Heart left ventricle (tissue), 16 donors: ENCODE data around the gene CDCA3. TPM values are rescaled to one million over a fixed set of nuclear protein-coding genes. Genes with fewer than 3 reads are reported as not detected.

Source experiments
- ATAC-seq, 4 donors: fragments of 200-7000 bp; cut with Tn5 transposase; one replicate each; pipeline ENCODE4 v1.9.1; 2020 to 2022; ENCODE audit warnings: moderate library complexity in 4 of 4, mild to moderate bottlenecking in 3 of 4, moderate number of reproducible peaks in 1 of 4
- DNase-seq, 5 donors: peaks; one replicate each; pipeline ENCODE4 v3.0.0-alpha.2; 2020
- H3K27ac ChIP-seq, 12 donors: fragments of 200-600 bp; sonication (generic) in 4 of 12; one replicate each; pipeline versions ENCODE4 v1.5.0 to v1.8.0; 2016 to 2022; ENCODE audit warnings: mild to moderate bottlenecking in 2 of 12
- H3K27me3 ChIP-seq, 9 donors: fragments of 200-600 bp; sonication (generic) in 2 of 9; one replicate each; pipeline versions ENCODE4 v1.5.1 to v1.8.0; 2016 to 2022; ENCODE audit warnings: mild to moderate bottlenecking in 3 of 9
- H3K36me3 ChIP-seq, 9 donors: fragments of 200-600 bp; sonication (generic) in 2 of 9; one replicate each; pipeline versions ENCODE4 v1.5.0 to v1.8.0; 2018 to 2022; ENCODE audit warnings: mild to moderate bottlenecking in 2 of 9
- H3K4me1 ChIP-seq, 12 donors: fragments of 200-600 bp; sonication (generic) in 4 of 12; one replicate each; pipeline versions ENCODE4 v1.5.0 to v1.8.0; 2016 to 2022; ENCODE audit warnings: mild to moderate bottlenecking in 3 of 12
- H3K4me3 ChIP-seq, 12 donors: fragments of 200-600 bp; sonication (generic) in 4 of 12; one replicate each; pipeline versions ENCODE4 v1.5.0 to v1.8.0; 2017 to 2022; ENCODE audit warnings: mild to moderate bottlenecking in 9 of 12, moderate library complexity in 4 of 12
- H3K9me3 ChIP-seq, 12 donors: fragments of 200-600 bp; sonication (generic) in 4 of 12; one replicate each; pipeline versions ENCODE4 v1.5.0 to v1.8.0; 2016 to 2022; ENCODE audit warnings: mild to moderate bottlenecking in 1 of 12
- POLR2A ChIP-seq, 2 donors: fragments of 450-650 bp; IDR thresholded peaks; one replicate each; pipeline ENCODE4 v1.6.1; 2017; ENCODE audit warnings: antibody characterized with exemption in 2 of 2, mild to moderate bottlenecking in 2 of 2, moderate library complexity in 2 of 2
- WGBS, 4 donors: extraction: QIAGEN DNeasy Blood & Tissue Kit in 2 of 4; methylation state at CpG; one replicate each; pipeline versions ENCODE4 v1.1.5 to v1.1.7; 2013 to 2018; 5-methylcytosine and 5-hydroxymethylcytosine counted together
- intact Hi-C, 10 donors: fragments of 100-400 bp; cut with DNase I; formaldehyde crosslinking; loops; one replicate each; pipeline versions ENCODE4 v1.11.1 to v1.14.2; 2022
- polyA plus RNA-seq, 2 donors: library from polyadenylated mRNA; stranded (reverse); fragments of 200-250 nt; gene quantifications; one replicate each; pipeline ENCODE4 v1.2.3, GENCODE V29; 2013
- total RNA-seq, 9 donors: library from RNA; depleted of rRNA in 2 of 9; stranded (reverse); fragments of >200 nt in 2 of 9; fragmentation: NEBNext Ultra II Directional in 3 of 9; extraction: Animal tissue kit (Norgen Biotek cat#: 25700) in 3 of 9; gene quantifications; one replicate each; pipeline versions ENCODE4 v1.1.0 to v1.2.4, GENCODE V29; 2016 to 2023
- TF ChIP-seq, protein P1 (sequence below), 12 donors: fragments of 200-600 bp; sonication (generic) in 4 of 12; IDR thresholded peaks; one replicate each; pipeline versions ENCODE4 v1.5.0 to v1.8.0; 2018 to 2022; ENCODE audit warnings: antibody characterized with exemption in 12 of 12, mild to moderate bottlenecking in 5 of 12
- donor health status: ischemic (EF 13 %, LVEDD 7.1; RV severe dilation, severe dysfunction).
- donor health status: healthy with polysubstance abuse.
- donor health status: DM: no; HTN: yes; CAD: no.
- donor health status: DM: no; HTN: no; CAD: no.
- donor health status: ischemic (EF 25% LVEDD 6.9; RV normal size, moderate dysfunction).
- donor health status: ischemic (EF 25% LVEDD 5.7; RV mildly dilated, moderate dysfunction).
- donor health status: healthy.
- donor health status: DM: yes; HTN: yes; CAD: no.
- donor health status: ischemic (EF 35%, LVEDD 5.7; RV mildly dilated, moderate dysfunction).
- donor health status: nonischemic (EF 11% LVEDD 7.7; RV severe dilation, severe dysfunction).
- donor health status: DM: yes; HTN: yes; CAD: no.
- donor health status: PGD.
- donor health status: ischemic (EF 29% LVEDD 5.4; RV normal size, mild dysfunction).
- donor health status: nonischemic (EF 23%, LVEDD 6.1; RV moderate dilation, normal function).

Gene CDCA3
- total and polyA plus RNA-seq, 11 donors: 0.42 to 8.3 (median 0.93) TPM; not detected in 1

DNA sequence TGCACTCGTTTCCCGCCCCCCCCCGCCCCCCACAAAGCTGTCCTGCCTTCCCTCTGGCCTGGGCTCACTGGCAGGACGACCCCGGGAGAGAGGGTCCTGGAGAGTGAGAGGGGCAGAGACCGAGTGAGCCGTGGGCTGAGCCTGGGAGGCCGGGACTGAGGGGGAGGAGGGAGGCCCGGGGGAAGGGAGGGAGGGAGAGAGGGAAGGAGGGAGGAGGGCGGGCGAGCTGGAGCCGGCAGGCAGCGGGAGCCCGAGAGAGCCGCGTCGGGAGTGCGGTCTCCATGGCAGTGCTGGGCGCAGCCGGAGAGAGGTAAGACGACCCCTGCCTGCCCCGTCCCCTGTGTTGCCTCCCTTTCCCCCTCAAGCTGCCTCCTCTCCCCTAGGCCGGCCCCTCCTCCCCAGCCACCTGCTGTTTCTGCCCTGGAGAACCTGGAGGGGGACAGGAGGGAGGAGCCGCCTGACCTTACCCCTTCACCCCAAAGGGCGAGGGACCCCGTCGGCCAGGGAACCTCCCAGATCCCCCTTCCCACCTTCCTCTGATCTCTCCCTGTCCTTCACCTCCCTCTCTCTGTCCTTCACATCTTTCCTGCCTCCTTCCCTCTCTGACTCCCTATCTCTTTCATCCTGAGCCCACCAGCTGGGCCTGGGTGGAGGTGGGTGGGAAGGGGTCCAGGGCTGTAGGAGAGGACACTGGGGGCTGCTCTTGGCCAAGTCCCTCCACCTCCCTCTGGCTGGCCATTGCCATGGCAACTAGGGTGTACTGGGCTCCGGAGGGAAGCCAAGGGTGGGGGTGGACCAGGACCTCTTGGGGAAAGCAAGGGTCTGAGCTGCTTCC is 29.3 kb downstream of the CDCA3 start, which contains the start of gene GPR162:
Gene GPR162 (plus strand): TSS at position 231 of the 835 bp plus-strand sequence. CDS start 2,078 bp downstream, outside the sequence.
- Histone ChIP-seq H3K36me3 (peaks cover 0 to 8% (median 0%) of the 10 kb centered on the region in 9 donors), H3K9me3 (no peaks in the 10 kb centered on the region), H3K27me3 (peaks cover 0 to 12% (median 0%) of the 10 kb centered on the region in 9 donors), H3K27ac (peak within 1 kb of the TSS in 11 of 12 donors; percentile 28 to 73 (median 64)), H3K4me1 (peaks cover 0 to 32% (median 19%) of the 10 kb centered on the region in 12 donors), H3K4me3 (peak within 1 kb of the TSS; percentile 34 to 67 (median 58))
- ATAC-seq (peak; percentile 6 to 66 (median 55)), DNase-seq (peak in 4 of 5 donors; percentile 76 to 81 (median 77))
- 1% methylated on average over 22 to 28 of the region's 28 CpGs for WGBS, 4 donors
- intact Hi-C loops: loop anchor here in 3 of 10 donors (5.0 to 10.0 kb wide), 4 partner anchors 47 to 207 kb away; partner anchors contain the start of genes LAG3 (in 1 of the 3) and MLF2 (in 1 of the 3)
- TF ChIP-seq, protein P1, sequence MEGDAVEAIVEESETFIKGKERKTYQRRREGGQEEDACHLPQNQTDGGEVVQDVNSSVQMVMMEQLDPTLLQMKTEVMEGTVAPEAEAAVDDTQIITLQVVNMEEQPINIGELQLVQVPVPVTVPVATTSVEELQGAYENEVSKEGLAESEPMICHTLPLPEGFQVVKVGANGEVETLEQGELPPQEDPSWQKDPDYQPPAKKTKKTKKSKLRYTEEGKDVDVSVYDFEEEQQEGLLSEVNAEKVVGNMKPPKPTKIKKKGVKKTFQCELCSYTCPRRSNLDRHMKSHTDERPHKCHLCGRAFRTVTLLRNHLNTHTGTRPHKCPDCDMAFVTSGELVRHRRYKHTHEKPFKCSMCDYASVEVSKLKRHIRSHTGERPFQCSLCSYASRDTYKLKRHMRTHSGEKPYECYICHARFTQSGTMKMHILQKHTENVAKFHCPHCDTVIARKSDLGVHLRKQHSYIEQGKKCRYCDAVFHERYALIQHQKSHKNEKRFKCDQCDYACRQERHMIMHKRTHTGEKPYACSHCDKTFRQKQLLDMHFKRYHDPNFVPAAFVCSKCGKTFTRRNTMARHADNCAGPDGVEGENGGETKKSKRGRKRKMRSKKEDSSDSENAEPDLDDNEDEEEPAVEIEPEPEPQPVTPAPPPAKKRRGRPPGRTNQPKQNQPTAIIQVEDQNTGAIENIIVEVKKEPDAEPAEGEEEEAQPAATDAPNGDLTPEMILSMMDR (IDR thresholded peaks at IDR 0.05): no peak
- TF ChIP-seq POLR2A (IDR thresholded peaks at IDR 0.05): no peak

DNA sequence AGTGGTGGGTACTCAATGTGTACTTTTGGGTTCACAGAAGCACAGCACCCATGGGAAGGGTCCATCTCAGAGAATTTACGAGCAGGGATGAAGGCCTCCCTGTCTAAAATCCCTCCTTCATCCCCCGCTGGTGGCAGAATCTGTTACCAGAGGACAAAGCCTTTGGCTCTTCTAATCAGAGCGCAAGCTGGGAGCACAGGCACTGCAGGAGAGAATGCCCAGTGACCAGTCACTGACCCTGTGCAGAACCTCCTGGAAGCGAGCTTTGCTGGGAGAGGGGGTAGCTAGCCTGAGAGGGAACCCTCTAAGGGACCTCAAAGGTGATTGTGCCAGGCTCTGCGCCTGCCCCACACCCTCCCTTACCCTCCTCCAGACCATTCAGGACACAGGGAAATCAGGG is 30.9 kb downstream of the CDCA3 start:
- peaks cover 0 to 11% (median 0%) of the 10 kb centered on the region in 9 donors for H3K36me3 ChIP-seq
- no peaks in the 10 kb centered on the region for H3K9me3 ChIP-seq
- no peak overlapping the region for H3K27ac ChIP-seq
- peaks cover 0 to 23% (median 14%) of the 10 kb centered on the region in 12 donors for H3K4me1 ChIP-seq
- H3K4me3 ChIP-seq: no peak overlapping the region
- no peak for ATAC-seq
- no peak for TF ChIP-seq POLR2A (IDR thresholded peaks at IDR 0.05)
- TF ChIP-seq, protein P1 (IDR thresholded peaks at IDR 0.05): no peak
- 80 to 91% (median 90%) methylated on average over 5 of the region's 5 CpGs for WGBS, 4 donors
- DNase-seq: no peak
- peaks cover 0 to 12% (median 0%) of the 10 kb centered on the region in 9 donors for H3K27me3 ChIP-seq
- intact Hi-C loops: loop anchor here in 3 of 10 donors (5.0 to 10.0 kb wide), 4 partner anchors 45 to 205 kb away; partner anchors contain the start of genes LAG3 (in 1 of the 3) and MLF2 (in 1 of the 3)

DNA sequence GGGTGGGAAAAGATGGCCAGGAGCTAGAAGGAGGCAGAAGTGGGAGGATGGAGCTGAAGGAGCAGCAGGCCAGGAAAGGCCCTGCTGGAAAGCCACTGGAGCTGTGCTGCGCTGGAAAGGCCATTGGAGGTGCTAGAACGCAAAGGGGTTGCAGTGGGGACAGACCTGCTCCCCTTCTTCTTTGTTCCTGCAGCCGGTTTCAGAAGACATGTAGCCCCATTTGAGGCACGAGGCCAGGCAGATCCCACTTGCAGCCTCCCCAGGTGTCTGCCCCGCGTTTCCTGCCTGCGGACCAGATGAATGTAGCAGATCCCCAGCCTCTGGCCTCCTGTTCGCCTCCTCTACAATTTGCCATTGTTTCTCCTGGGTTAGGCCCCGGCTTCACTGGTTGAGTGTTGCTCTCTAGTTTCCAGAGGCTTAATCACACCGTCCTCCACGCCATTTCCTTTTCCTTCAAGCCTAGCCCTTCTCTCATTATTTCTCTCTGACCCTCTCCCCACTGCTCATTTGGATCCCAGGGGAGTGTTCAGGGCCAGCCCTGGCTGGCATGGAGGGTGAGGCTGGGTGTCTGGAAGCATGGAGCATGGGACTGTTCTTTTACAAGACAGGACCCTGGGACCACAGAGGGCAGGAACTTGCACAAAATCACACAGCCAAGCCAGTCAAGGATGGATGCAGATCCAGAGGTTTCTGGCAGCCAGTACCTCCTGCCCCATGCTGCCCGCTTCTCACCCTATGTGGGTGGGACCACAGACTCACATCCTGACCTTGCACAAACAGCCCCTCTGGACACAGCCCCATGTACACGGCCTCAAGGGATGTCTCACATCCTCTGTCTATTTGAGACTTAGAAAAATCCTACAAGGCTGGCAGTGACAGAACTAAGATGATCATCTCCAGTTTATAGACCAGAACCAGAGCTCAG is 31.7 kb downstream of the CDCA3 start:
- 76 to 84% (median 82%) methylated on average over 12 to 13 of the region's 13 CpGs for WGBS, 4 donors
- no peak overlapping the region for H3K27ac ChIP-seq
- intact Hi-C loops: loop anchor here in 3 of 10 donors (5.0 to 10.0 kb wide), 4 partner anchors 45 to 205 kb away; partner anchors contain the start of genes LAG3 (in 1 of the 3) and MLF2 (in 1 of the 3)
- peaks cover 0 to 12% (median 0%) of the 10 kb centered on the region in 9 donors for H3K27me3 ChIP-seq
- no peaks in the 10 kb centered on the region for H3K9me3 ChIP-seq
- H3K36me3 ChIP-seq: peaks cover 0 to 16% (median 0%) of the 10 kb centered on the region in 9 donors
- TF ChIP-seq, protein P1 (IDR thresholded peaks at IDR 0.05): no peak
- DNase-seq (peak in 1 of 5 donors; percentile 40), ATAC-seq (no peak)
- H3K4me3 ChIP-seq: no peak overlapping the region
- peaks cover 0 to 23% (median 13%) of the 10 kb centered on the region in 12 donors for H3K4me1 ChIP-seq
